ENCODE data around the gene DYSF.

- TF ChIP-seq CTCF (IDR thresholded peaks at IDR 0.05) = no peak
- TF ChIP-seq POLR2A (IDR thresholded peaks at IDR 0.05) = no peak
Measured at GRCh38 chr2:71476495-71476894, 23.1 kb downstream of the DYSF start.

Measured in esophagus squamous epithelium (tissue), 4 donors.